ENCODE measurements around the gene PDE5A. TPM values are rescaled to one million over a fixed set of nuclear protein-coding genes. Genes with fewer than 3 reads are reported as not detected.

PDE5A gene
- total RNA-seq, 1 experiment from 2014 or later, result 0.89 TPM

GRCh38 chr4:119672086-119672485 is 43.5 kb upstream of the PDE5A start:
- BruUV-seq (replicated peaks), result no TSS peak
- CTCF ChIA-PET, result no interaction called here
- Mint-ChIP-seq H3K27ac (ENCODE audit: low read depth, unreplicated experiment) (no peak overlapping the region), H3K4me3 (ENCODE audit: unreplicated experiment) (no peak overlapping the region), H3K36me3 (ENCODE audit: insufficient read depth, unreplicated experiment) (no peaks in the 10 kb centered on the region), H3K4me1 (ENCODE audit: insufficient read depth, unreplicated experiment) (no peaks in the 10 kb centered on the region), H3K9me3 (ENCODE audit: unreplicated experiment) (no peaks in the 10 kb centered on the region), H3K27me3 (ENCODE audit: insufficient read depth, unreplicated experiment) (no peaks in the 10 kb centered on the region)
- intact Hi-C loops (cut with micrococcal nuclease), result no loop called here
- DNase-seq (ENCODE audit: unreplicated experiment), result no peak
- TF ChIP-seq CTCF (IDR thresholded peaks at IDR 0.05; ENCODE audit: unreplicated experiment), result no peak
- POLR2A ChIA-PET, result interaction anchor here (0.7 kb wide), 1 partner anchor 10 kb away, joined by 3 read pairs; no protein-coding TSS in a partner anchor

- H3K36me3 Mint-ChIP-seq (ENCODE audit: insufficient read depth, unreplicated experiment), result no peaks in the 10 kb centered on the region
- H3K27ac Mint-ChIP-seq (ENCODE audit: low read depth, unreplicated experiment), result no peak overlapping the region
- no peaks in the 10 kb centered on the region for H3K4me1 Mint-ChIP-seq (ENCODE audit: insufficient read depth, unreplicated experiment)
- intact Hi-C loops (cut with micrococcal nuclease), result no loop called here
- H3K27me3 Mint-ChIP-seq (ENCODE audit: insufficient read depth, unreplicated experiment), result no peaks in the 10 kb centered on the region
- ChIA-PET POLR2A (interaction anchor here (0.7 kb wide), 1 partner anchor 99 kb away, joined by 3 read pairs; no protein-coding TSS in a partner anchor), CTCF (no interaction called here)
- no peak overlapping the region for H3K4me3 Mint-ChIP-seq (ENCODE audit: unreplicated experiment)
- no peaks in the 10 kb centered on the region for H3K9me3 Mint-ChIP-seq (ENCODE audit: unreplicated experiment)
- no TSS peak for BruUV-seq (replicated peaks)
- DNase-seq (ENCODE audit: unreplicated experiment), result no peak
- no peak for TF ChIP-seq CTCF (IDR thresholded peaks at IDR 0.05; ENCODE audit: unreplicated experiment)
Measured at GRCh38 chr4:119671205-119671604, 42.6 kb upstream of the PDE5A start.

- no peaks in the 10 kb centered on the region for H3K9me3 Mint-ChIP-seq (ENCODE audit: unreplicated experiment)
- H3K36me3 Mint-ChIP-seq (ENCODE audit: insufficient read depth, unreplicated experiment), result no peaks in the 10 kb centered on the region
- H3K4me1 Mint-ChIP-seq (ENCODE audit: insufficient read depth, unreplicated experiment), result no peaks in the 10 kb centered on the region
- intact Hi-C loops (cut with micrococcal nuclease), result no loop called here
- ChIA-PET CTCF (interaction anchor here (0.6 to 1.3 kb wide), 3 partner anchors 40 to 206 kb away, joined by 3 read pairs; no protein-coding TSS in a partner anchor), POLR2A (no interaction called here)
- no TSS peak for BruUV-seq (replicated peaks)
- no peak for TF ChIP-seq CTCF (IDR thresholded peaks at IDR 0.05; ENCODE audit: unreplicated experiment)
- no peaks in the 10 kb centered on the region for H3K27me3 Mint-ChIP-seq (ENCODE audit: insufficient read depth, unreplicated experiment)
- DNase-seq (ENCODE audit: unreplicated experiment), result no peak
- no peak overlapping the region for H3K27ac Mint-ChIP-seq (ENCODE audit: low read depth, unreplicated experiment)
- no peak overlapping the region for H3K4me3 Mint-ChIP-seq (ENCODE audit: unreplicated experiment)
Measured at GRCh38 chr4:119667802-119668201, 39.2 kb upstream of the PDE5A start.

- no peak for TF ChIP-seq CTCF (IDR thresholded peaks at IDR 0.05; ENCODE audit: unreplicated experiment)
- CTCF ChIA-PET, result interaction anchor here (1.1 kb wide), 1 partner anchor 38 kb away, joined by 4 read pairs; the partner anchor contains the start of gene PDE5A
- H3K27me3 Mint-ChIP-seq (ENCODE audit: insufficient read depth, unreplicated experiment), result no peaks in the 10 kb centered on the region
- no peaks in the 10 kb centered on the region for H3K9me3 Mint-ChIP-seq (ENCODE audit: unreplicated experiment)
- H3K36me3 Mint-ChIP-seq (ENCODE audit: insufficient read depth, unreplicated experiment), result no peaks in the 10 kb centered on the region
- POLR2A ChIA-PET, result no interaction called here
- no peak for DNase-seq (ENCODE audit: unreplicated experiment)
- intact Hi-C loops (cut with micrococcal nuclease), result no loop called here
- no peaks in the 10 kb centered on the region for H3K4me1 Mint-ChIP-seq (ENCODE audit: insufficient read depth, unreplicated experiment)
- no TSS peak for BruUV-seq (replicated peaks)
- no peak overlapping the region for H3K4me3 Mint-ChIP-seq (ENCODE audit: unreplicated experiment)
- no peak overlapping the region for H3K27ac Mint-ChIP-seq (ENCODE audit: low read depth, unreplicated experiment)
Measured at GRCh38 chr4:119666653-119667091, 38.1 kb upstream of the PDE5A start.
